Coronary artery (tissue), 2 donors: ENCODE results near the gene CHRNE.

Source experiments
- DNase-seq: peaks from one replicate; pipeline ENCODE4 v3.0.0-alpha.2; 2017; ENCODE audit warnings: low spot score
- H3K27ac ChIP-seq, 2 donors: fragments of 200-600 bp; sonication (generic); one replicate each; pipeline ENCODE4 v1.5.1; 2016 to 2019
- H3K4me3 ChIP-seq: fragments of 200-600 bp; sonication (generic); 2 replicates; pipeline ENCODE4 v1.5.1; 2016; ENCODE audit warnings: mild to moderate bottlenecking, moderate library complexity
- TF ChIP-seq, protein P1 (sequence below): fragments of 200-600 bp; sonication (generic); IDR thresholded peaks from one replicate; pipeline ENCODE4 v1.5.1; 2019; ENCODE audit warnings: antibody characterized with exemption

CHRNE gene

DNA sequence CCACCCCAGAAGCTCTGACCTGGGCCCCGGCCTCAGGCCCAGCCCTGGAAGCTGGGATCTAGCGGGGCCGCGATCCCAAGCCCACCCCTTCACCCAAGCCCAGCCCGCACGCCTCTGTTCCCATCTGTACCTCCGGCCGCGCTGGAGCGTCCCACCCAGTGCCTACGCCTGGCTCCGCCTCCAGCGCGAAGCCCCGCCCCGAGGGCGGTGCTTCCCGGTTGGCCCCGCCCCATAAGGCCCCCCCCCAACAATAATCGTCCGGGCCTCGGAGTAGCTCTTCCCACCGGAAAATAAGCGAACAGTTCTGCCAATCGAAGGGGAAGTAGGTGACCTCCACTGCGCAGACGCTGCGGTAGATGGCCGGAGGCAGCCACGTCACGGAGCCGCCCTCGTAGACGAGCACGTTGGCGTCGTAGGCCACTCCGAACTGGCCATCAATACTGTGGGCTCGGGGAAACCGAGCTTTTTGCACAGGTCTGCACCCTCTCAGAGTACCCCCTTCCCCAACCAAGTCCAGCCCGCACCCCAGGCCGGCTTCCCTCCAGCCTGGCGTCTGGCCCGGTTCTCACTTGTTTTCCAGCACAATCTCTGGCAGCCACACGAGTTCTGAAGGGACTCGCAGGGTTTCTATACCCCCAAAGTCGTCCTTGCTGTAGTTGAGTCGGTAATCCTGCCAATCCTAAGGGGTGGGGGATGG is 1.1 kb downstream of the CHRNE start:
- DNase-seq, result no peak
- peak overlapping the region in 1 of 2 donors; percentile 42 for H3K27ac ChIP-seq

DNA sequence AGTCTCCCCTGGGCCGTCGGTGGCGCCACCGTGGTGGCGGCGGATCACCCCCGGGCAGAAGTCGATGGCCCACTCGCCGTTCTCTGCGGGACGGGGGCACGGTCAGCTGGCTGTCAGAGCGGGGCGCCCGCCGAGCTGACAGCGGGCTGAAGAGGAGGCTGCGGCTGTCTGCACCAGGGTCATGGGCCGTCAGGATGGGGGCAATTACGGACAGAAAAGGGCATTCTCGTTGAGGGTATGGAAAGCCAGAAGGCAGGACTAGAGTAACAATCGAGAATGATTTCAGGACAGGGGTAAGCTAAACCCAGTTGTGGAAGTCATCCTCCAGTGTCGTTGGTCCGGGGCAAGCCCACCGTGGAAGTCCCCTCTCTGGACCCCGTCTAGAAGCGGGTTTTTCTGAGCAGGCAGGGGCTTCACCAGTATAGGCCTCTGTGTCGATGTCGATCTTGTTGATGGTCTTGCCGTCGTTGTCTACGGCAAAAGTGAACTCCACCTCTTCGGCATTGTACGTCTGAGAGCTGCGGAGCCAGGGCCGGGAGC is 1.7 kb downstream of the CHRNE start:
- Histone ChIP-seq H3K4me3 (peak overlapping the region; percentile 69), H3K27ac (no peak overlapping the region)
- peak; percentile 69 for DNase-seq
- TF ChIP-seq, protein P1, sequence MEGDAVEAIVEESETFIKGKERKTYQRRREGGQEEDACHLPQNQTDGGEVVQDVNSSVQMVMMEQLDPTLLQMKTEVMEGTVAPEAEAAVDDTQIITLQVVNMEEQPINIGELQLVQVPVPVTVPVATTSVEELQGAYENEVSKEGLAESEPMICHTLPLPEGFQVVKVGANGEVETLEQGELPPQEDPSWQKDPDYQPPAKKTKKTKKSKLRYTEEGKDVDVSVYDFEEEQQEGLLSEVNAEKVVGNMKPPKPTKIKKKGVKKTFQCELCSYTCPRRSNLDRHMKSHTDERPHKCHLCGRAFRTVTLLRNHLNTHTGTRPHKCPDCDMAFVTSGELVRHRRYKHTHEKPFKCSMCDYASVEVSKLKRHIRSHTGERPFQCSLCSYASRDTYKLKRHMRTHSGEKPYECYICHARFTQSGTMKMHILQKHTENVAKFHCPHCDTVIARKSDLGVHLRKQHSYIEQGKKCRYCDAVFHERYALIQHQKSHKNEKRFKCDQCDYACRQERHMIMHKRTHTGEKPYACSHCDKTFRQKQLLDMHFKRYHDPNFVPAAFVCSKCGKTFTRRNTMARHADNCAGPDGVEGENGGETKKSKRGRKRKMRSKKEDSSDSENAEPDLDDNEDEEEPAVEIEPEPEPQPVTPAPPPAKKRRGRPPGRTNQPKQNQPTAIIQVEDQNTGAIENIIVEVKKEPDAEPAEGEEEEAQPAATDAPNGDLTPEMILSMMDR, result no peak

More for the DNA sequence above, 1.1 kb downstream of the CHRNE start:
- no peak overlapping the region for H3K4me3 ChIP-seq
- TF ChIP-seq, protein P1, result no peak

GRCh38 chr17:4900231-4901107 is 2.4 kb downstream of the CHRNE start:
- Histone ChIP-seq H3K4me3 (peak overlapping the region; percentile 69), H3K27ac (no peak overlapping the region)
- TF ChIP-seq, protein P1, result no peak
- peak; percentile 77 for DNase-seq

GRCh38 chr17:4899341-4900230 is 3.3 kb downstream of the CHRNE start, which contains the start of gene C17orf107:
Gene C17orf107, plus strand, starts transcription at chr17:4899536. Its CDS starts 227 bp downstream, at chr17:4899763.
- Histone ChIP-seq H3K4me3 (peak within 1 kb of the TSS; percentile 69), H3K27ac (peak within 1 kb of the TSS in 1 of 2 donors; percentile 40)
- peak; percentile 87 for DNase-seq
- TF ChIP-seq, protein P1, result no peak

GRCh38 chr17:4898927-4899326 is 4.0 kb downstream of the CHRNE start:
- Histone ChIP-seq H3K4me3 (peak overlapping the region; percentile 69), H3K27ac (peak overlapping the region in 1 of 2 donors; percentile 40)
- TF ChIP-seq, protein P1, result no peak
- no peak for DNase-seq

DNA sequence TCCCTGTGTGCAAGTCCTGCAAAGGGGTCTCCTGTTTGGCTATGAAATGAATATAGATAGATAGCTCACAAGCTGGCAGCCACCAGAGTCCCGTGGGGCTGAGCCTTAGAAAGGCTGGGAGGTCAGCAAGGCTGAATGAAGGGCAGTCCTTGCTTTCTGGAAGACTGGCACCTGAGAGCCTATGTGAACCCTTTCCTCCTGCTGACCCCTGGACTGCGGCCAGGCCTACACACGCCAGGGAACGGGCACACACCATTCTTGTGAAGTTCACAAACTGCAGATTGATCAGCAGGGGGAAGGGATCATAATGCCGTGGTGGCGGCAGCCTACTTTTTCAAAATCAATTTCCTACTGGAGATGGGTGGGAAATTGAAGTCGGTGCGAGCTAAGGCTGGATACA is 4.5 kb downstream of the CHRNE start:
- Histone ChIP-seq H3K27ac (no peak overlapping the region), H3K4me3 (no peak overlapping the region)
- TF ChIP-seq, protein P1, result no peak
- peak; percentile 74 for DNase-seq
